Activated T-cell treated with anti-CD3 and anti-CD28 coated beads, Interleukin-2, amount 50 U/mL, for 1 hour (primary cell): Measurements from ENCODE around the gene TNS3.
"Not testable (repeated sequence)": the region's sequence is repeated elsewhere in the genome, so short reads cannot be mapped to it uniquely, and the experiment has no call there.

ENCODE experiments used
- DNase-seq: peaks from one replicate; pipeline ENCODE4 v3.0.0-alpha.2; 2020

TNS3 gene

GRCh38 chr7:47482013-47482875, 99.7 kb downstream of the TNS3 start:
- DNase-seq: no peak

DNA sequence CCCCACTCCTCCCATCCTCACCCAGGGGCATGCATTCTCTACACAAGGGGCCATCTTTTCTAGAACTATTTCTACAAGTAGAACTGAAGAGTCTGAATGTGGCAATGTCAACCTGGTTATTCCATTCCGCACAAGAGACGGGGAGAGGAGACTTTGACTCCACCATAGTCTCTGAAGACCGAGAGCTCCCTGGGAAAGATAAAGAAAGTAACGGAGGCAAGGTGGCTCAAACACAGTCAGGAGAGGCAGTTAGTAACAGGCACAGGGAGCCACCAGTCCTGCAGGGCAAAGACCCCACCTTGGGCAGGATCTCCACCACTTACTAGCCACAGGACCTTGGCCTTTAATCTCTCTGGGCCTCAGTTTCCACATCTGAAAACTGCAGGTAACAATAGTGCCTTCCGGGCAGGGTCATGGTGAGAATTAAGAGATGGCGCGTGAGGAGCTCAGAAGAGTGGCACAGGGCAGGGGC, 100.3 kb downstream of the TNS3 start:
- DNase-seq: no peak

DNA sequence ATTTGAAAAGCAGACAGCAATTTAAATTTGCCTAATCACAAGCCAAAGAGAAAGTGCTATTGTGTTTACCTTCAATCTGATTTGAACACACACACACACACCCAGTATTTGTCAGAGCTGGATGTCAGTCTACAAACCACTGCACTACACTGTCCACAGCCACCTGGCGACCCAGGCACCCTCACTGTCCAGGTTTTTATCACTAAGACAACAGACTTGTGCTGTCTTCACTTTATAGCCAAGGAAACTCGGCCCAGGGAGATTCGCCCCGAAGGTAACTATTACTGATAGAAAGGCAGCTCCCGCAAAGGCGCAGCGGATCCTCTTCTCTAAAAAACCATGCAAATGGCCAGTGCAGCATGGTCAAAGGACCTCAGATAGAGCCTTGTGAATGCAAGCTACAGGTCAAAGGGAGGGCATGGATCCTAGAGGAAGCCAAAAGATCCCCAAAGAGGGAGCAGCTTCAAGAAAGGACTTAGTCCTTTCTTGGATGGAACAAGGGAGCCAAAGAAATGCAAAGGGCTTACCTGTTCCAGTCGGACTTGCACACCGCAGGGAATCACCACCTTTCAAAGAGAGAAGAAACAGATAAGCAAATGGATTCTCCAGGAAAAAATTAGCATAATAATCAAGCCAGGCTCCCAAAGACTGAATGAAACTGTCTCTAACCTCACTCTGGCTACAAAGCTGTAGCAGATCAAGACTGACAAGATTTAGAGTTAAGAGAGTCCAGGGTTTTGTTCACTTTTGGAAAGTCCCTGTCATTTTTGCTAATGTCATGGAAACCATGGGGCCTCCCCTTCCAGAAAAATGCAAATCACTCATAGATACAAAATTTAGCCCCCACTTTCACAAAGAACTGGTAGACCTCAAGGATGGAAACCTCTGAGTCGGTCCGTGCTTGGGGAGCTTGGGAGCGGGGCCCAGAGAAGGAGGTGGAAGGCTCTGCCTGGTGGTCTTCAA, 101.1 kb downstream of the TNS3 start:
- no peak for DNase-seq

DNA sequence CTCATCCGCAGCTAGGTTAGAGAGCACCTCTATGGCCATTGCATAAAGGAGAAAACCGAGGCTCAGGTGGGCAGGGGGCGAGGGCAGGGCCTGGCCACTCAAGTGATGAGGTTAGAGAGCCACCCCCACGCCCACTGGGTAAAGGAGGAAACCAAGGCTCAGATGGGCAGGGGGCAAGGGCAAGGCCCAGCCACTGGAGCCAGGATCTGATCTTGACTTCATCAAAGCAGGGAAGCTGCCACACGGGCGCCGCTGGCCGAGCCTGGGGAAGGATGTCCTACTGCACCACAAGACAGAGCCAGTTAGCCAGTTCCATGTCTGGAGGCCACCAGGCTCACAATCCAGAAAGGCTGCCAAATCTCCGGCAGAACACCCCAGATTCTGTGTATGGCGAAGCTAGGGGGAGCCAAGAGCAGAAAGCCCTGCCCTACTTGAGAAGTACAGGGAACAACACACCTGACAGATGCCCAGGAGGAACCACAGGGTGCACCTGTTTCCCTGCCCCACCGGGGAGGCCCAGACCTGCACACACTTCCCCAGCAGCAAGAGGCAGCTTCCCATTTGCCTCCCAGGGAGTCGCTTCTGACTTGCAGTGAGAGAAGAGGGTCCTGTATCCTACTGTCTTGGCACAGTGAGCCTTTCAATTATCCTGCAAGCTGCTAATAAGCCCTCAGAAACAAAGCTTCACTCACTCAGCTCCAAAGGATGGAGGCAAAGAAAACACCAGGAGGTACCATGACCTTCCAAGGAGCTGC, 101.9 kb downstream of the TNS3 start:
- DNase-seq: no peak

GRCh38 chr7:47478926-47479711, 102.8 kb downstream of the TNS3 start:
- no peak for DNase-seq

DNA sequence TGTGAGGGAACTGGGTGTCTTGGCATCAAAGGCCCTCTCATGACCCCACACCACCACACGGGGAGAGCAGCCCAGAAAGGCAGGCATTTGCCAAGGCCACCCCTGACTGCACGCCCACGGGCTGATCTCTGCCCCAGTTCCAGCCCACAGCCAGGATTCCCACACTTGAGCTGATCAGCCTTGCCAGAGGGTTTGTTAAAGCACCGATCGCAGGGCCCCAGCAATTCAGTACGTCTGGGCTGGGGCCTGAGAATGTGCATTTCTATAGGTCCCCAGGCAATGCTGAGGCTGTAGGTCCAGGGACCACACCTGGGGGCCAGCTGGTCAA, 103.9 kb downstream of the TNS3 start:
- DNase-seq: no peak

- no peak for DNase-seq
These were observed 104.5 kb downstream of the TNS3 start for GRCh38 chr7:47477191-47478016.

GRCh38 chr7:47475880-47476227, 106.1 kb downstream of the TNS3 start:
- DNase-seq: no peak

DNA sequence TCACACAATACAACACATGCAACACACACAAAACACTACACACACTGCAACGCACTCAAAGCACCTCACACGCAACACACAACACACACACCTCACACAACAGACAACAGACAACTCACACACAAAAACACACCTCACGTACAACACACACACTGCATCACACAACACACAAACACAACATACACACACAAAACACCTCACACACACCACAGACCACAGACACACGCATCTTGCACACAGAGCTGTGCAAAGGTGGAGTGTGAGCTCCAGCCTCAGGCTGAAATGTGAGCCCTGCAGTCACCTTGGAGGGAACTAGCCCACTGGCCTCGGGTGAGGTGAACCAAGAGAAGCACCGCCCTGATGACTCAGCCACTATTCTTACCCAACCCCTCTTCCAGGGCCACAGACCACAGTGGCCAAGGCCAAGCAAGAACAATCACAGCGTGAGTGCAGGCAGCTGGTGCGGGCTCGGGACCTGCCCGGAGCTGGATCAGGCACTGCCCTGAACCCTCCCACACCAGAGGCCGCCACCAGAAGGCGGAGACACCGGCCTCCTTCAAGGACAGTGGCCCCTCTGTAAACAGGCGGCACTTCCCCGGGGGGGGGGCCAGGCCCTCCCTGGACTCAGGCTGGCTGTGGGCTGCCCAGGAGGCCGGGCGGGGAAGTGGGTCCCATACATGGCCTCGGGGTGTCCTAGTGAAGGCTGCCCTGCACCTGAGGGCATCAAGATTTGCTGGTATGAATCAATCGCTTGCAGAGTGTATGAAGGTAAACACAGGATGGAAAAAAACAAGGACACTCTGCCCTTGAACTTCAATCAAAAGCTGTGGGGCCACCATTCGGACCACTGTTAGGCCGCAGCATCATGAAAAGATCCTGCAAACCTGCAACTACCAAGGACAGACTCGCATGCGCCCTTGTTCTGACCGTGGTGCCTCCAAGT, 106.7 kb downstream of the TNS3 start:
- DNase-seq: no peak

DNA sequence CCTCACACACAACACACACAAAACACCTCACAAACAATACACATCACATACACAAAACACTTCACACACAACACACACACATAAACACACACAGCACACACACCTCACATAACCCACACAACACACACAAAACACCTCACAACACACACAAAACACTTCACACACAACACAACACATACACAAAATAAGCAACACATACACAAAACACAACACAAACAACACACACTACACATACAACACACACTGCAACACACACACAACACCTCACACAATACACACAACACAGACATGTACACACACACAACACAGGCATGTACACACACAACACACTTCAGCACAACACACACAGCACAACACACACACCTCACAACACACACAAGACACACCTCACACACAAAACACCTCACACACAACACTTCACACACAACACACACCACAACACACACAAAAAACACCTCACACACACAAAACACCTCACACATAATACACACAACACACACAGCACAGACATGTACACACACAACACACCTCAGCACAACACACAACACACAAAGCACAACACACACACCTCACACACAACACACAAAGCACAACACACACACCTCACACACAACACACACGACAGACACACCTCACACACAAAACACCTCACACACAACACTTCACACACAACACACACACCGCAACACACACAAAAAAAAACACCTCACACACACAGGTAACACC, 107.5 kb downstream of the TNS3 start:
- DNase-seq: no peak

DNA sequence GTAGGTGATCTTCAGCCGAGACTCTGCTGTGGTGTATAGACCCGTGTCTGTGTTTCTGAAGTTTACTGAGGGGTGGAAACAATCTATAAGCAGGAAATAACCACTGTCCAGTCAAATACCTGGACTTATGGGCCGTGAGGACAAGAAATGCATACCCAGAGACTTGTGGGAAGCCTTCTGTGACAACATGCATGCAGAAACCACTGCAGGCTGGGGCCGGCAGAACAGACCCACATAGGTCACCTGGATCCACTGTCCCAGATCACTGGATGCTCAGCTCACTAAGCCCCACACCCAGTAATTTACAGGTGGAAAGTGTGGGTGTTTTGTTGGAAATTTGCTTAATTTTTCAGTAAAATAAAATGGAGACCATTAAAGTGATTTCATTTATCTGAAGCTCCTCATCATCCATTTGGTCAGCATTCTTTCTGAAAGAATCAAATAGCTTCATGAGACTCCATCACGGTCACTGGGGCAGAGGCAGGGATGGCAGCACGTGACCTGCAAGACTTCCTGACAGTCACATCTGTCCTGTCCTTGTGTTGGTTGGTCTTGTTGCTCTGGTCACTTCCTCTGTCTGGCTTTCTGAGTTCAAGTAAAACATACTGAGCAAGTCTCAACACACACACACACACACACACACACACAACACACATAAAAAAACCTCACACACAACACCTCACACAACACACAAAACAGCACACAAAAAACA, 108.3 kb downstream of the TNS3 start:
- DNase-seq: no peak

- no peak for DNase-seq
These were observed 109.3 kb downstream of the TNS3 start for GRCh38 chr7:47472444-47473157.

GRCh38 chr7:47471831-47472230, 110.1 kb downstream of the TNS3 start:
- DNase-seq: no peak

- no peak for DNase-seq
These were observed 110.6 kb downstream of the TNS3 start for GRCh38 chr7:47471358-47471703.

DNA sequence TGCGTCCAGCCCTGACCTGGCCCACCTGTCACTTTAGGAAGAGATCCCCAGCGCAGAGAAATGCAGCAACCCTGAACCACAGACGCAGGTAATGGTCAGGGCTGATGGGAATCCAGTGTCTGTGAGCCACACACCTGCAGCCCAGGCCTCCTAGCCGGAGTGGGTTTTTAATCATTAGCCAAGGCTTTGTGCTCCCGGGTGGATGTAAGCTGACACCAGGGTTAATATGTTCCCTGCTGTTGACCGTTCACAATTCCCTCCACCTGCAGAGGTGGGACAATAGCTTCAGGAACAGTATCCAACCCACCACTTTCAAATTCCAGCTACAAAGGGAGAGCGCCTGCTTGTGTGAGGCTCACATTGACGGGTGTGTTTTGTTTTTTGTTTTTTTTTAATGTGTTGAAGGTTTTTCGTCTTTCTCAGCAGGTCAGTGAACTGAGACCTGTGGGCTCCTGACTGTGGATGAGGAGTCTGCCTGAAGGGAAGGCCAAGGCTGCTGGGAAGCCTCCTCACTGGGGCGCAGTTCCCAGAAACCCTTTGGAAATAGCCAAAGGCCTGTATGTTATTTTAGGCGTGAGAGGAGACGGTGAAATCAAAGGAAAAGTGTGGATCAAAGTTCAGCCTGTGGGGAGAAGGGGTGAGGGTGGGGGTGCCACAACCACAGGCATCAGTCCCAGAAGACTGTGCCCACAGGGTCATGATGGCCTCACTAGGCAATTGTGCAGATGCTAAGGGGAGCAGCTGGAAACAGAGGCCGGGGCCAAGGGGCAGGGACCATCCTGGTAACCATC, 111.1 kb downstream of the TNS3 start:
- no peak for DNase-seq

GRCh38 chr7:47469846-47470245, 112.1 kb downstream of the TNS3 start:
- not testable (repeated sequence) for DNase-seq

DNA sequence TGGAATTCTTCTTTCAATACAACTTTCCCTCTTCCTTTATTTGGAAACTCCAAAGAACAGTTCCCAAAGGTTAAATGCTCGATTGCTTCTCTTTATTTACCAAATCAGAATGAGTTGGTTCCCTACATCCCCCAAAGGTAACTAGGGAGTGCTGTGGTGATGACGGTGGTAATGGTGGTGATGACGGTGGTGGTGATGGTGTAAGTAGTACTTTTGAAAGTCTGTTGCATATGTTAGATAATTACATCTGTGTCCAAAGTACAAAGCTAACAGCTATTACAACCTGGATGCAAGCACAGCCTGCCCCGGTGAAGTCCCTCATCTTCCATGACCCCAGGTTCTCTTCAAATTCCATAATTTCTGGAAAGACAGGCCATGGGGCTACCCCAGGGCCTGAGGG, 115.1 kb downstream of the TNS3 start:
- no peak for DNase-seq
